NAMALWA (cell line): Measurements from ENCODE around the gene NOLC1.
A peak's percentile ranks its signal among the peaks of the same experiment; 100 is the strongest.

Experiments used
- DNase-seq: peaks from one replicate; pipeline ENCODE4 v3.0.0-alpha.2; 2015; ENCODE audit warnings: low spot score

Gene NOLC1

GRCh38 chr10:102153093-102153620, 968 bp downstream of the NOLC1 start:
- DNase-seq: no peak

DNA sequence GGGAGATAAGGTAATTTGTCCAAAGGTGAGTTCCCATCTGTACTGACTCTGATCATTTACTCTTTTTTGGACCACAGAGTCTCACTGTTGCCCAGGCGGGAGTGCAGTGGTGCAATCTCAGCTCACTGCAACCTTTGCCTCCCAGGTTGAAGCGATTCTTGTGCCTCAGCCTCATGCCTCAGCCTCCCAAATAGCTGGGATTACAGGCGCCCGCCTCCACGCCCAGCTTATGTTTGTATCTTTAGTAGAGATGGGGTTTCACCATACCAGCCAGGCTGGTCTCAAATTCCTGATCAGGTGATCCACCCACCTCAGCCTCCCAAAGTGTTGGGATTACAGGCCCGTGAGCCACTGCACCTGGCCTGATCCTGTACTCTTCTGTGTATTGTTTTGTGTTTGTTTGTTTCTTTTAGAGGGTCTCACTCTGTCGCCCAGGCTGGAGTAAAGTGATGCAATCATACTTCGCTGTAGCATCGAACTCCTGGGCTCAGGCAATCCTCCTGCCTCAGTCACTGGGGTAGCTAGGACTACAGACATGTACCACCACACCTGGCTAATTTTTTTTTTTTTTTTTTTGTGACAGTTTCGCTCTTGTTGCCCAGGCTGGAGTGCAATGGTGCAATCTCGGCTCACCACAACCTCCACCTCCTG, 2.4 kb downstream of the NOLC1 start:
- no peak for DNase-seq

- no peak for DNase-seq
These were observed 5.0 kb downstream of the NOLC1 start for GRCh38 chr10:102157224-102157623.

DNA sequence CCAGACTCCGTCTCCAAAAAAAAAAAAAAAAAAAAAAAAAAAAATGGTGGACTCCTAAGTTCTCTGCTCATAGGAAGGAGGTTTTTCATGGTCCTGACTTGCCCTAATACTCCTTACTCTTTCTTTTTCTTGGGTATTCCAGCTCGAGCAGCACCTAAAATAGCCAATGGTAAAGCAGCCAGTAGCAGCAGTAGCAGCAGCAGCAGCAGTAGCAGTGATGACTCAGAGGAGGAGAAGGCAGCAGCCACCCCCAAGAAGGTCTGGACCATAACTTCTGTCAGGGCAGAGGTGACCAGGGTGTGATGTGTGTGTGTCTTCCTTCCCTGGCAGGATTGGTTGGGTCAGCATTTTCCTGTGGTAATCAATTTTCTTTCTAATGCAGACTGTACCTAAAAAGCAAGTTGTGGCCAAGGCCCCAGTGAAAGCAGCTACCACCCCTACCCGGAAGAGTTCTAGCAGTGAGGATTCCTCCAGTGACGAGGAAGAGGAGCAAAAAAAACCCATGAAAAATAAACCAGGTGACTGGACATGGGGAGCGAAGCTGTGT, 6.9 kb downstream of the NOLC1 start:
- no peak for DNase-seq

GRCh38 chr10:102159831-102160230, 7.6 kb downstream of the NOLC1 start:
- DNase-seq: no peak

DNA sequence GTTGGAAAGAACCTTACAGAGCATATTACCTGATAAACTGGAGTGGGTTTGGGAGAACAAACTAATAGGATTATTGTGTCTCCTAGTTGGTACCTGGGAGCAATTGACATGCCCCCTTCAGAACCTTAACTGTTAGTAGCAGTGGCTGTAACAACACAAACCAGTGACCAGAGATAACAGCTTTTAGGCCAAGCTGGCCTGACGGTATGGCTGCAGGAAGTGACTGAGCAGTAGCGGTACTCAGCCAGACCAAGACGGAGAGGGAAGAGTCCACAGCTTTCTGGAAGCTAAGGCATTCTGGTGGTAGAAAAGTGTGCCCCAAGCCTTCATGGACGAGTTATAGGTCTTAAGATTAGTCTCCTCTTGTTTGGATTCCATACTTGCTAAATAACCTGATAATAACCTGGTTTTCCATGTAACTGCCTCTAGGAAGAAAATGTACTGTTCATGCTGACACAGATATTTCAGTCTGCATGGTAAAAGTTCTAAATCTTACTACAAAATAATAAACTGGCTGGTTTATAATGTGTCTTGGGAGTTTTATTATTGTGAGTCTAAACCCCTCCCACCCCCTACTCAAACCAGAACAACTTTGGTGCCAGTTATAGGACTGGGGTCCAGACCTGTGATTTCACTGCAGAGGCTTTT, 11.3 kb downstream of the NOLC1 start:
- peak; percentile 29 for DNase-seq

- peak; percentile 17 for DNase-seq
These were observed 15.7 kb downstream of the NOLC1 start for GRCh38 chr10:102167861-102168260.

DNA sequence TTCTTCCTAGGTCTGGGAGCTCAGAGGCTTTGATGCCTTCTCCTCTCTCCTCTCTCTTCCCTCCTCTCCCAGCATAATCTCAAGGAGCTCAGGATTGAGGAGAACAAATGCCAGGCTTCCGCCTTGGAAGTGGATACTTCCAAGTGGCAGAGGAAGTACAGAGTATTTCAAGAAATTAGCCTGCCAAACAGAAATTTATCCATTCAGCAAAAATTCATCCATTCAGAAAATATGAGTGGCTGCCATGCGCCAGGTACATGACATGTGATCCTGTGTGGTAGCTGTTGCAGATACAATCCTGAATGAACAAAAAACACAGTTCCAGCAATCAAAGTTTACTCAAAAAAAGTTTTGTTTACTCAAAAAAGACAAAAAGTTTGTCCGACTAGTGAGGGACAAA, 18.4 kb downstream of the NOLC1 start:
- no peak for DNase-seq

DNA sequence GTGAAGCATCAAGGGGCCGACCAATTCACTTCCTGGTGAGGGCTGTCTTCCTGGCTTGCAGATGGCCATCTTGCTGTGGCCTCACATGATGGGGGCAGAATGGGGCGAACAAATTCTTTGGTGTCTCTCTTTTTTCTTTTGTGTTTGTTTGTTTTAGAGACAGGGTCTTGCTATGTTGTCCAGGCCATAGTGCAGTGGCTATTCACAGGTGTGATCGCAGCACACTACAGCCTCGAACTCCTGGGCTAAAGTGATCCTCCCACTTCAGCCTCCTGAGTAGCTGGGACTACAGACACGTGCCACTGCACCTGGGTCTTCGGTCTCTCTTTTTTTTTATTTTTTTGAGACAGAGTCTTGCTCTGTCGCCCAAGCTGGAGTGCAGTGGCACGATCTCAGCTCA, 20.1 kb downstream of the NOLC1 start:
- DNase-seq: peak; percentile 11

- no peak for DNase-seq
These were observed 23.2 kb downstream of the NOLC1 start for GRCh38 chr10:102175415-102175814.

DNA sequence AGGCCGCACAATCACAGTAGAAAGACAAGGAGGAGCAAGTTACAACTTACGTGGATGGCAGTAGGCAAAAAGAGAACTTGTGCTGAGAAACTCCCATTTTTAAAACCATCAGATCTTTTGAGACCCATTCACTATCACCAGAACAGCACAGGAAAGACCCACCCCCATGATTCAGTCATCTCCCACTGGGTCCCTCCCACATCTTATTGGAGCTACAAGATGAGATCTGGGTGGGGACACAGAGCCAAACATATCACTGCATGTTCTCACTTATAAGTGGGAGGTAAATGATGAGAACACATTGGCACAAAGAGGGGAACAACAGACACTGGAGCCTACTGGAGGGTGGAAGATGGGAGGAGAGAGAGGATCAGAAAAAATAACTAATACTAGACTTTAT, 32.4 kb downstream of the NOLC1 start:
- no peak for DNase-seq

DNA sequence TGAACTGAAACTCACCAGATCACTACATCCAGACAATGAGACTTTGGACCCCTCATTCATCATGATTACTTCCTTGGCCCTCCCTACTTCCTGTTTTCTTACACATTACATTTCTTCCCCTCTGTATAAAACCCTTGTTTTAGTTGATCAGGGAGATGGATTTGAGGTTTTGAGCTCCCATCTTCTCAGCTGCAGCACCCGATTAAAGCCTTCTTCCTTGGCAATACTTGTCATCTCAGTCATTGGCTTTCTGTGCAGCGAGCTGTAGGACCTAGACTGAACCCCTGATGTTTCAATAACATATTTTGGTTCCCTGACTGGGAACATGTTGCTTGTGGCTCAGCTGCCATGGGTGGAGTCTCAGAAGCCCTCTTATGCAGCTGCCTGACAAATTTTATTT, 33.1 kb downstream of the NOLC1 start:
- DNase-seq: no peak

DNA sequence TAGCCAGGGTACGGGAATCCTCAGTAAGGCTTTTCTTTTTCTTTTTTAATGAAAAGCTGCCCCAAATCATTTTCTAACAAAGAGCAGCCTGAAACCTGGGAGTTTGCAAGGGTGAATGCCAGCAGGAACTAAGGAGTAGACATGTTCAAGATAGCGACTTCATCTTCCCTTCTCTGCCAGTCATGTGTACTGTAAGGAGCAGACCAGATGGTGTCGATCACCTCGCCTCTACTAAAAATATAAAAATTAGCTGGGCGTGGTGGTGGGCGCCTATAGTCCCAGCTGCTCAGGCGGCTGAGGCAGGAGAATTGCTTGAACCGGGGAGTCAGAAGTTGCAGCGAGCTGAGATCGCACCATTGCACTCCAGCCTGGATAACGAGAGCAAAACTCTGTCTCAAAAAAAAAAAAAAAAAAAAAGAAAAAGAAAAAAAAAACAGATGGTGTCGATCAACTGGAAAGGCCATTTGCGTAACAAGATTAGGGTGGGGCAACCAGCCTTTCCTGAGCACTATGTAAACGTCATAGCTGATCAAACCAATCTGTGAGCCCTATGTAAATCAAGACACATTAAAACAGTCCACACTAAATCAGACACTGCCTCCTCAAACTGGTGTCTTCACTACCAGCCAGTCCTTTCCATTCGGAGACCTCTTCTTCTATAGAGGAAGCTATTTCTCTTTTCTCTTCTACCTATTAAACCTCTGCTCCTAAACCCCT, 33.8 kb downstream of the NOLC1 start:
- peak; percentile 59 for DNase-seq

GRCh38 chr10:102188298-102188940, 36.2 kb downstream of the NOLC1 start:
- DNase-seq: no peak

DNA sequence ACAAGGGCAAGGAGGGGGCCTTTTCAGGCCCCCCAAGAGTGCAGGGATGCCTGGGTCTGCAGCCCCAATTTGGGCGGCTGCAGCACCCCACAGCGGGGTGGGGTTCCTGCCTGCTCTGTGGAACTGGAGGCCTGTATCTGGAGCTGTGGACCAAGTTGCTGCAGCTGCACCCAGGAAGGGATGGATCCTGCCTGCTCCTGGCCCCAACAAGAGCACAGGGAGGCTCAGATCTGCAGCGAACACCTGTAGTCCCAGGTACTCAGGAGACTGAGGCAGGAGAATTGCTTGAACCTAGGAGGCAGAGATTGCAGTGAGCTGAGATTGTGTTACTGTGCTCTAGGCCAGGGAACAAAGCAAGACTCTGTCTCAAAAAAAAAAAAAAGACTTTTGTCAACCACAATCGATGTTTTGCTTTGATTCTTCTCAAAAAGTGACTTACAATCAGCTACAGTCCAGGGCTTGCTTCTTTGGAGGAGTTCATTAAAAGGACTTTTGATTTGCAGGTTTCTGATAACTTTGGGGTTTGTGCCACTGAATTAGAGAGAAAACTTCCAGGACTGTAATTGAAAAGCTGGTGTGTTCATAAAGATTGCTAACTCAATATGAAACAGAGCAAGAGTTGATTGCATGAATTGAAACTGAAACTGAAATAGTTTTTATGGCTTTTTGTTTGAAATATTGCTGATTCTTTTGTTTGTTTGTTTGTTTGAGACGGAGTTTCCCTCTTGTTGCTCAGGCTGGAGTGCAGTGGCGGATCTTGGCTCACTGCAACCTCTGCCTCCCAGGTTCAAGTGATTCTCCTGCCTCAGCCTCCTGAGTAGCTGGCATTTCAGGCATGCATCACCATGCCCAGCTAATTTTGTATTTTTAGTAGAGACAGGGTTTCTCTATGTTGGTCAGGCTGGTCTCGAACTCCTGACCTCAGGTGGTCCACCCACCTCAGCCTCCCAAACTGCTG, 37.0 kb downstream of the NOLC1 start:
- DNase-seq: peak; percentile 34

GRCh38 chr10:102191956-102192355, 39.8 kb downstream of the NOLC1 start:
- DNase-seq: no peak

GRCh38 chr10:102195296-102195870, 43.2 kb downstream of the NOLC1 start:
- DNase-seq: no peak

DNA sequence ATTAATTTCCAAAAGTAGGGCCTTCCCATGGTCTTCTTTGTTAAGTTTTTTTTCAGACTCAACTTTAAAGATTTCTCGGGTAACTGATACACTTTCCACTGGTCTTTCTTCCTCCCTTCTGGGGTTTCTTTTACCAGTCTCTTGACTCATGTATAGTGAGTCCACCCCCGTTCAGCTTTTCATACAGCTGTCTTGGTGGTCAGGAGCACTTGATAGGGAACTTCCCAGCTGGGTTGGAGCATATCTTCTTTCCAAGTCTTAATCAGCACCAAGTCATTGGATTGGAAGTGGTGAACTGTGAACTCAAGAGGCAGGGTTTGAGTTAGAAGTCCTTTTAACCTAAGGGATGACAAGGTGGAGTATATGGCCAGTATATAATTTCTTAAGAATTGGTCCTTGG, 44.7 kb downstream of the NOLC1 start:
- no peak for DNase-seq

DNA sequence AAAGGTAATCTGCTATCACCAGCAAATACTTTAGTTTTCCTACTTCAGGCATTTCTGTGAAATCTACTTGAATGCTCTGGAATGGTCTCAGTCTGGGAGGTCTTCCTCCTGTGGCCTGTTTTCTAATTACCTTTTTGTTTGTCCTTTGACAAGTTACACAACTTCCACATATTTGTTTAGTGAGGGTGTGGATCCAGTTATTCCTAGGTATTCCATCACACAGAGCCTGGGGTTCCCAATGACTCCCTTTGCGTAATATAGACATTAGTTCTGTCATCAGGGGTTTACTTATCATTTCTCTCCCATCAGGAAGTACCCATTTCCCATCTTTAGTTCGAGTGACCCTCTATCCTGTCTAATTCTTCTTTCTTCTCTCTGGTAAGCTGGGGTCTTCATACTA, 45.8 kb downstream of the NOLC1 start:
- DNase-seq: no peak

GRCh38 chr10:102200751-102201640, 48.8 kb downstream of the NOLC1 start:
- DNase-seq: no peak
